Spleen (tissue), 7 donors: ENCODE measurements around the gene CDKN1A.

Source experiments
- CTCF ChIP-seq, 11 experiments: fragments of 200-600 bp in 7 of 11; fragments of 450-650 bp in 4 of 11; sonication (generic) in 4 of 11; IDR thresholded peaks in 8 of 11; conservative IDR thresholded peaks in 3 of 11; 1 replicate in 7 of 11; 2 replicates in 4 of 11; pipeline versions ENCODE4 v1.4.0 to v1.8.0; 2016 to 2021; ENCODE audit warnings: antibody characterized with exemption in 11 of 11, inconsistent platforms in 4 of 11, mild to moderate bottlenecking in 1 of 11
- POLR2A ChIP-seq, 3 donors: fragments of 450-650 bp; IDR thresholded peaks; one replicate each; pipeline ENCODE4 v1.5.1; 2017; ENCODE audit warnings: antibody characterized with exemption in 3 of 3, mild to moderate bottlenecking in 1 of 3
- POLR2AphosphoS5 ChIP-seq, 3 donors: sonication (generic); formaldehyde crosslinking; IDR thresholded peaks; one replicate each; pipeline ENCODE4 v1.5.1; 2017; ENCODE audit warnings: antibody characterized with exemption in 3 of 3
- donor health status: DM: no; HTN: no; CAD: no; lungs with moderate emphysema.
- donor health status: DM: no; HTN: no; CAD: no.
- donor health status: DM: no; HTN: no; CAD: no.

DNA sequence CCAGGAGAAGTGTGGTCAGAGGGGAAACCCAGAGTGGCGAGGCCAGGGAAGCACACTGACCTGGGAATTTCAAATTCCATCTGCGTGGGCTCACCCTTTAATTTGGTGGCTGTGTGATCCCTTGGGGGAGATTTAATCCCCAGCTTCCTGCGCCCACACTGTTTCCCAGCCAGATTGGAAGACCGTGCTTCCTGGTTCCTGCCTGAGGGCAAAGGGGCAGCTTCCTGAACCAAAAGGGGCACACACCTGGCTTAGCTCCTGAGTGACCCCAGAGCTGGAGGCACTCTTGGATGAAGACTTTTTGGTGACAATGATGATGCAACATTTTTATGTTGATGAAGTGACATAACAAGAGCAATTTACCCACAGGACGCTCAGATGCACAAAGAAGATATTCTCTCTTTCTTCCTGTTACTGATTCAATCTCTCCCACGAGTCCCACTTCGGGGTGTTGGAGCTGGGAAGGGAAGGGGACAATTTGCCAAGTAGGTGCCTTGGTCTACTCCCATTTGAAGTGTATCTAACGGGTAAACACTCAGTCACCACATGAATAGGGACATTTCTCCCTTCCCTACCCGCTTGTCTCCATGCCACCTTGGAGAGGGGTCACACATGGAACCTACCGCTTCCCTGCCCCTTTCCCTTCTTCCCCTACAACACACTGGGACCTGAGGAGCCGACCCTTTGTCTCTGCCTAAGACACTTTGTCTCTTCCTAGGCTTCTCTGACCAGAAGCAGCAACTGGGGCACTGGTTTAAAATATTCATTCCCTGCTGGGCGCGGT, 28.6 kb upstream of the CDKN1A start:
- TF ChIP-seq CTCF (IDR thresholded peaks at IDR 0.05 in 8 of 11, conservative IDR thresholded peaks at IDR 0.05 in 3 of 11) (no peak), POLR2A (IDR thresholded peaks at IDR 0.05) (no peak), POLR2AphosphoS5 (IDR thresholded peaks at IDR 0.05) (no peak)
